ENCODE data around the gene TRIM33.
A peak's percentile ranks its signal among the peaks of the same experiment; 100 is the strongest.
"Not testable (repeated sequence)": the region's sequence is repeated elsewhere in the genome, so short reads cannot be mapped to it uniquely, and the experiment has no call there.

The TRIM33 gene

GRCh38 chr1:114490274-114490693, 20.7 kb downstream of the TRIM33 start:
- DNase-seq (ENCODE audit: low read depth), result peak; percentile 17
- TF ChIP-seq CTCF (IDR thresholded peaks at IDR 0.05; ENCODE audit: low read length, missing control alignments), result no peak
- H3K4me3 ChIP-seq (replicated peaks; ENCODE audit: low read depth, low read length), result no peak overlapping the region

GRCh38 chr1:114488739-114489138, 22.3 kb downstream of the TRIM33 start:
- DNase-seq (ENCODE audit: low read depth), result no peak
- no peak for TF ChIP-seq CTCF (IDR thresholded peaks at IDR 0.05; ENCODE audit: low read length, missing control alignments)
- H3K4me3 ChIP-seq (replicated peaks; ENCODE audit: low read depth, low read length), result no peak overlapping the region

GRCh38 chr1:114485286-114485685, 25.7 kb downstream of the TRIM33 start:
- DNase-seq (ENCODE audit: low read depth), result peak; percentile 50
- no peak overlapping the region for H3K4me3 ChIP-seq (replicated peaks; ENCODE audit: low read depth, low read length)
- TF ChIP-seq CTCF (IDR thresholded peaks at IDR 0.05; ENCODE audit: low read length, missing control alignments), result no peak

GRCh38 chr1:114482585-114482984, 28.4 kb downstream of the TRIM33 start:
- DNase-seq (ENCODE audit: low read depth), result no peak
- no peak overlapping the region for H3K4me3 ChIP-seq (replicated peaks; ENCODE audit: low read depth, low read length)
- TF ChIP-seq CTCF (IDR thresholded peaks at IDR 0.05; ENCODE audit: low read length, missing control alignments), result no peak

- not testable (repeated sequence) for H3K4me3 ChIP-seq (replicated peaks; ENCODE audit: low read depth, low read length); DNase-seq (ENCODE audit: low read depth)
These were observed 31.4 kb downstream of the TRIM33 start for GRCh38 chr1:114479636-114480035.

- no peak for DNase-seq (ENCODE audit: low read depth)
- no peak overlapping the region for H3K4me3 ChIP-seq (replicated peaks; ENCODE audit: low read depth, low read length)
- TF ChIP-seq CTCF (IDR thresholded peaks at IDR 0.05; ENCODE audit: low read length, missing control alignments), result no peak
These were observed 31.9 kb downstream of the TRIM33 start for GRCh38 chr1:114479134-114479533.

GRCh38 chr1:114473796-114474195, 37.2 kb downstream of the TRIM33 start:
- no peak overlapping the region for H3K4me3 ChIP-seq (replicated peaks; ENCODE audit: low read depth, low read length)
- no peak for TF ChIP-seq CTCF (IDR thresholded peaks at IDR 0.05; ENCODE audit: low read length, missing control alignments)
- DNase-seq (ENCODE audit: low read depth), result no peak

GRCh38 chr1:114472408-114472807, 38.6 kb downstream of the TRIM33 start:
- H3K4me3 ChIP-seq (replicated peaks; ENCODE audit: low read depth, low read length), result no peak overlapping the region
- TF ChIP-seq CTCF (IDR thresholded peaks at IDR 0.05; ENCODE audit: low read length, missing control alignments), result no peak
- DNase-seq (ENCODE audit: low read depth), result no peak
